Right renal pelvis (tissue), 4 donors: Measurements from ENCODE around the gene NRTN. TPM values are rescaled to one million over a fixed set of nuclear protein-coding genes. Genes with fewer than 3 reads are reported as not detected.
"Not testable (repeated sequence)": the region's sequence is repeated elsewhere in the genome, so short reads cannot be mapped to it uniquely, and the experiment has no call there.

Source experiments
- DNase-seq, 4 donors: peaks; one replicate each; pipeline ENCODE4 v3.0.0-alpha.2; 2013; ENCODE audit warnings: low read depth in 4 of 4, low spot score in 3 of 4, missing footprints in 1 of 4
- polyA plus RNA-seq, 4 donors: library from polyadenylated mRNA; unstranded; fragments of 120-200 nt; gene quantifications; one replicate each; pipeline ENCODE4 v1.2.1, GENCODE V29; 2013; ENCODE audit not compliant: insufficient read length in 4 of 4

The NRTN gene
- polyA plus RNA-seq, 4 donors, result 2.2 to 4.2 (median 2.6) TPM

GRCh38 chr19:5832061-5832460 lies 27.2 kb downstream of the NRTN start:
- DNase-seq, result no peak

GRCh38 chr19:5832527-5833216 lies 27.8 kb downstream of the NRTN start:
- no peak for DNase-seq

GRCh38 chr19:5837761-5838352 lies 33.0 kb downstream of the NRTN start:
- no peak for DNase-seq

GRCh38 chr19:5838353-5839064 lies 33.6 kb downstream of the NRTN start:
- DNase-seq, result no peak

- DNase-seq, result no peak
Observed at GRCh38 chr19:5839065-5840017, 34.5 kb downstream of the NRTN start, which contains the start of gene FUT6. Gene FUT6, minus strand, starts transcription at chr19:5839702. Its CDS starts 7,135 bp downstream, at chr19:5832567.

- not testable (repeated sequence) for DNase-seq
Observed at GRCh38 chr19:5841735-5842111, 36.9 kb downstream of the NRTN start.

- DNase-seq, result no peak
Observed at GRCh38 chr19:5843295-5843927, 38.5 kb downstream of the NRTN start.

GRCh38 chr19:5844456-5845433 lies 39.9 kb downstream of the NRTN start:
- DNase-seq, result no peak

- not testable (repeated sequence) for DNase-seq
Observed at GRCh38 chr19:5847846-5848245, 43.0 kb downstream of the NRTN start.

GRCh38 chr19:5848621-5849020 lies 43.8 kb downstream of the NRTN start:
- DNase-seq, result not testable (repeated sequence)

- DNase-seq, result no peak
Observed at GRCh38 chr19:5850189-5850588, 45.3 kb downstream of the NRTN start.

GRCh38 chr19:5850743-5851293 lies 46.0 kb downstream of the NRTN start:
- no peak for DNase-seq

GRCh38 chr19:5851302-5851701 lies 46.4 kb downstream of the NRTN start, which contains the start of gene FUT3:
Gene FUT3, minus strand, starts transcription at chr19:5851449.
- DNase-seq, result no peak

- not testable (repeated sequence) for DNase-seq
Observed at GRCh38 chr19:5854121-5854520, 49.3 kb downstream of the NRTN start.

- DNase-seq, result not testable (repeated sequence)
Observed at GRCh38 chr19:5855151-5855550, 50.3 kb downstream of the NRTN start.

GRCh38 chr19:5857203-5858081 lies 52.6 kb downstream of the NRTN start:
- DNase-seq, result no peak

GRCh38 chr19:5863030-5863665 lies 58.3 kb downstream of the NRTN start:
- DNase-seq, result no peak
